T-helper 17 cell (primary cell): Measurements from ENCODE around the gene HOXB6. TPM values are rescaled to one million over a fixed set of nuclear protein-coding genes. Genes with fewer than 3 reads are reported as not detected.

Experiments used
- ATAC-seq: fragments of 150-1000 bp; cut with Tn5 transposase; 2 replicates; pipeline ENCODE4 v1.10.0; 2021; ENCODE audit warnings: mild to moderate bottlenecking, moderate library complexity
- DNase-seq, 3 donors: peaks; one replicate each; pipeline versions ENCODE4 v3.0.0 to v3.0.0-alpha.2; 2020 to 2021
- H3K9me3 ChIP-seq: one replicate; pipeline ENCODE4 v1.7.0; 2013; ENCODE audit warnings: low read length, mild to moderate bottlenecking; ENCODE audit not compliant: control insufficient read depth, poor library complexity, severe bottlenecking
- H3K27ac Mint-ChIP-seq: one replicate; pipeline ENCODE4 v1.8.0; 2022; ENCODE audit warnings: mild to moderate bottlenecking, moderate library complexity, mixed read lengths
- H3K27me3 Mint-ChIP-seq: one replicate; pipeline ENCODE4 v1.8.0; 2022; ENCODE audit warnings: mixed read lengths
- H3K36me3 Mint-ChIP-seq: one replicate; pipeline ENCODE4 v1.8.0; 2022; ENCODE audit warnings: low read depth, mixed read lengths
- H3K4me1 Mint-ChIP-seq: one replicate; pipeline ENCODE4 v1.8.0; 2022; ENCODE audit warnings: mild to moderate bottlenecking, mixed read lengths
- H3K4me3 Mint-ChIP-seq: one replicate; pipeline ENCODE4 v1.8.0; 2022; ENCODE audit warnings: mild to moderate bottlenecking, moderate library complexity, mixed read lengths
- total RNA-seq, 4 donors: library from RNA in 2 of 4; stranded (reverse) in 2 of 4; gene quantifications; one replicate each; pipeline ENCODE4 v1.2.3 and lab custom pipeline; 2022 to 2026

The HOXB6 gene
- total RNA-seq, 2 donors from 2014 or later, result not detected

DNA sequence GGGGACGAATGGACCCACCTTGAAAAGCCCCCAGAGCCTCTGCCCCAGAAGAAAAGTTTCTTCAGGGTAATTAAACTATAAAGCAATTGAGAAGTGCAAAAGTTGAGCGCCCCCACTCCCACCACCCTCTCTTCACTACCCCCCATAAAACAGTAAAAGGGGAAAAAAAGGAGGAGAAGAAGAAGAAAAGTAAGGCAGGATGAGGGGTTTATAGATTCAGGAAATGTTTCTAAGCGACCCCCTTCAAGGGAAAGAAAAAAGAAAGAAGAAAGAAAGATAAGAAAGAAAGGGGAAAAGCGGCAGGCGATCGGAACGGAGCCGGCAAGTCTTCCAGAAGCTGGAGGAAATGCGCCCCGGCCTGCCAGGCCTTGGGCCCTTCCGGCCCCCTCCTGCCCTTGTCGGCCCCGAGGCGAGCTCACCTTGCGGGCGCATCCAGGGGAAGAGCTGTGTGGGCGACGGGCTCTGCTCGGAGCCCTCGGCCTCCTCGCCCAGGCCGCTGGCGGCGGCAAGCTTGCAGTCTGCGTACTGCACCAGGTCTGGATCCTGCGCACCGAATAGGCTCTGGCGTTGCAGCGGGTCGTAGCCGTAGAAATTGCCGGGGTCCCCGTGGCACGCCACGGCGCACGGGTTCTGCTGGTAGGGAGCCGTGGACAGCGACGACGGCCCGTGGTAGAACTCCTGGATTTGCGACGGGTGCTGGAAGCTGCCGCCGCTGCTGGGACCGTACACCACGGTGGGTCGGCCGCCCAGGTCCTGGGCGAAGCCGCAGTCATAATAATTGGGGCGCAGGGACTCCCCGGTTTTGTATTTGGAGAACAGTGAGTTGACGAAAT, 9.3 kb upstream of the HOXB6 start:
- H3K9me3 ChIP-seq, result no peaks in the 10 kb centered on the region
- Mint-ChIP-seq H3K36me3 (peaks cover 6% of the 10 kb centered on the region), H3K27ac (peak overlapping the region; percentile 73), H3K27me3 (peaks cover 86% of the 10 kb centered on the region), H3K4me1 (peaks cover 48% of the 10 kb centered on the region), H3K4me3 (peak overlapping the region; percentile 95)
- no peak for ATAC-seq
- DNase-seq, result no peak

DNA sequence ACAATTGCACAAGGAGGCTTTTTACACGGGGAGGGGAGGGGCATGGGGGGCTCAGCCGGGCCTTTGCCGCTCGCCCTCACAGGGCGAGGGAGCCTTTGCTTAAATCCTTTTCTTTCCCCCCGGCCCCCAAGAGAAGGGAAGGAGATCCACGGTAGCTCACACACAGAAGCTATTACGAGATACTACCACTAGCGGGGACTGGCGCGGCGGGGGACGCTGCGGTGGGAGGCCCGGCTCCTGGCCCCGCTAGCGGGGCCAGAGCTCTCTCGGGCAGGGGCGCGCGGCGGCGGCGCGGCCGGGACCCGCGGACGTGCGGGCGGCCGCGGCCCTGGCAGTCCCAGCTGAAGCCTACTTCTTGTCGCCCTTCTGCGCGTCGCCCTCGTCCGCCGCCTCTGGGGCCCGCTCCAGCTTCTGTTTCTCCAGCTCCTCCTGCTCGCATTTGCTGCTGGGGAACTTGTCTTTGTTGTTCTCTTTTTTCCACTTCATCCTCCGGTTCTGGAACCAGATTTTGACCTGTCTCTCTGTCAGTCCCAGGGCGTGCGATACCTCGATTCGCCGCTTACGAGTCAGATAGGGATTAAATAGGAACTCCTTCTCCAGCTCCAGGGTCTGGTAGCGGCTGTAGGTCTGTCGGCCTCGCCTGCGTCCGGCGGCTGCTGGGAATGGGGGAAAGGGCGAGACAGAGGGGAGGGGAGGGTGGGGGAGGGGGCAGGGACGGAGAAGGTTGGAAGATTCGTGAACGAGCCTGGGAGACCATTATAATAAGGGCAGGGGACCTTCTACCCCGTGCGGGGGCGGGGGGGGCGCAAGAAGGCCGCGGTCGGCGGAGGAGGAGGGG, 8.3 kb upstream of the HOXB6 start:
- Mint-ChIP-seq H3K27ac (no peak overlapping the region), H3K36me3 (peaks cover 6% of the 10 kb centered on the region), H3K4me1 (peaks cover 40% of the 10 kb centered on the region), H3K27me3 (peaks cover 85% of the 10 kb centered on the region), H3K4me3 (peak overlapping the region; percentile 95)
- H3K9me3 ChIP-seq, result no peaks in the 10 kb centered on the region
- DNase-seq, result peak in 2 of 3 donors; percentile 46 to 50
- ATAC-seq, result peak; percentile 78

DNA sequence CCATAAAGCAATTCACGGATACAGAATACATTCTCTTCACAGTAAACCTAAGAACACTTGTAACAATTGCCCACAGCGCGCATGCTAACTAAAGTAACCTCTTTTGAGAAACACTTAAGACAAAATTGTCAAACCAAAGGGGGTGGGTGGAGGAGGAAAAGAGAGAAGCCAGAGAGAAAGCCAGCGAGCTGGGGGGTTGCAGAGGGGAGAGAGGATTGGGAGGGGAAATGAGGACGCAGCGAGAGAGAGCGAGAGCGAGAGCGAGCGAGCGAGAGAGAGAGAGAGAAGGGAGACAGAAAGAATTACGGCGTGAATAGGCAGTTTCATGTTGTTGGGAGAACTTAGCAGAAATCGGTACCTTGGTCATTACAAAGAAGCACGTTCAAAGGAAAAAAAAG, 7.7 kb upstream of the HOXB6 start:
- DNase-seq (no peak), ATAC-seq (peak; percentile 18)
- peaks cover 41% of the 10 kb centered on the region for H3K4me1 Mint-ChIP-seq
- H3K27me3 Mint-ChIP-seq, result peaks cover 86% of the 10 kb centered on the region
- H3K36me3 Mint-ChIP-seq, result peaks cover 8% of the 10 kb centered on the region
- H3K9me3 ChIP-seq, result no peaks in the 10 kb centered on the region
- H3K4me3 Mint-ChIP-seq, result peak overlapping the region; percentile 95
- no peak overlapping the region for H3K27ac Mint-ChIP-seq

DNA sequence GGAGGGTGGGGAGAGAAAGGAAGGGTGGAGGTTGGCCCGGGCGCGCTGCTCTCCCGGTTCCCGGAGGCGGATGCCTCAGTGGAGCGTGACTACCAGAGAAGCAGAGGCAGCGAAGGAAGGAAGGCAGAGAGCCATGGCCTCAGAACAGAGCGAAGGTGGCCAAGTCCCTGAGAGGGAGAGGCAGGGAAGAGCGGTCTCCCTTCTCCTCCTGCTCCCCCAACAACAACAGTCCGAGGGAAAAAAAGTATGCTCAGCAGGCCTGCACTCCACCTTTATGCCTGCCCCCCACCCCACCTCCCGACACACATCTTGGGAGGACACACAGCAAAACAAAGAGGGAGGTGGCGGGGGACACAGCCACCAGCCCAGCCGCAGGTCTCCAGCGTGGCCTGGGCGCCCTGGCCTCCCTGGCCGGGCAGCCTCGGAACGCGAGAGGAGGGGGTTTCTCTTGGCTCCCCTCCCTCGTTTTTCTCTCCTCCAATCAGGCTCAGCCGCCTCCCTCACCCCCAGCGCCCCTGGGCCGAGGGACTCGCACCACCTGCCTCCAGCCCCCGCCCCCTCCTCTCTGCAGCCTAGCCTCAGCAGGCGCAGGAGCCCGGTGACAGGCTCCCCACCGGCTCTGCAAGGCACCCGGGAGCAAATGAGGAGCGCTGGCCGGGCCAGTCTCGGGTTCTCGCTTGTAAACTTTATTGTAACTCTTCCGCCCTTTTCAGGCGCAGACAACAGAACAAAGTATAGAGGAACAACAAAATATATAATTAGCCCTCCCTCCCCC, 7.1 kb upstream of the HOXB6 start:
- peaks cover 5% of the 10 kb centered on the region for H3K36me3 Mint-ChIP-seq
- DNase-seq (no peak), ATAC-seq (peak; percentile 3)
- peaks cover 36% of the 10 kb centered on the region for H3K4me1 Mint-ChIP-seq
- no peak overlapping the region for H3K27ac Mint-ChIP-seq
- H3K9me3 ChIP-seq, result no peaks in the 10 kb centered on the region
- peaks cover 86% of the 10 kb centered on the region for H3K27me3 Mint-ChIP-seq
- H3K4me3 Mint-ChIP-seq, result peak overlapping the region; percentile 95

DNA sequence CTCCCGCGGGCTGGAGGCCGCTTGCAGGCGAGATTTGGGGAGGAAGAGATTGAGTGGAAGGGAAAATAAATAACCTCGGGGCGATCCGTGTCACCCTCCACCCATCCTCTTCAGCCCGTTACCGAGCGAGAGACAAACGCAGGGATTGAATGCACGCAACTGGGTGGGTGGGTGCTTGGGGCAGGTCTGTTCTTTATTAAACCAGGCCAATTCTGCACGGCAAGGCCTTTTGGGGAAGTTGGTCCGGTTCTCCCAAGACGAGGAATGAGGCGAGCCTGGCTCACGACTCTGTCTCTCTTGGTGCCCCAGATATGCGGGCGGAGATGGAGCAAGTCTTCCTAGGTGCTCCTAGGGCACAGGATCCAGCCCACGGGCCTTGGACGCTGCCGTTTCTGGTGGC, 6.4 kb upstream of the HOXB6 start:
- Mint-ChIP-seq H3K4me3 (peak overlapping the region; percentile 95), H3K27ac (peak overlapping the region; percentile 65), H3K27me3 (peaks cover 86% of the 10 kb centered on the region), H3K36me3 (peaks cover 7% of the 10 kb centered on the region), H3K4me1 (peaks cover 34% of the 10 kb centered on the region)
- ATAC-seq (no peak), DNase-seq (no peak)
- no peaks in the 10 kb centered on the region for H3K9me3 ChIP-seq

DNA sequence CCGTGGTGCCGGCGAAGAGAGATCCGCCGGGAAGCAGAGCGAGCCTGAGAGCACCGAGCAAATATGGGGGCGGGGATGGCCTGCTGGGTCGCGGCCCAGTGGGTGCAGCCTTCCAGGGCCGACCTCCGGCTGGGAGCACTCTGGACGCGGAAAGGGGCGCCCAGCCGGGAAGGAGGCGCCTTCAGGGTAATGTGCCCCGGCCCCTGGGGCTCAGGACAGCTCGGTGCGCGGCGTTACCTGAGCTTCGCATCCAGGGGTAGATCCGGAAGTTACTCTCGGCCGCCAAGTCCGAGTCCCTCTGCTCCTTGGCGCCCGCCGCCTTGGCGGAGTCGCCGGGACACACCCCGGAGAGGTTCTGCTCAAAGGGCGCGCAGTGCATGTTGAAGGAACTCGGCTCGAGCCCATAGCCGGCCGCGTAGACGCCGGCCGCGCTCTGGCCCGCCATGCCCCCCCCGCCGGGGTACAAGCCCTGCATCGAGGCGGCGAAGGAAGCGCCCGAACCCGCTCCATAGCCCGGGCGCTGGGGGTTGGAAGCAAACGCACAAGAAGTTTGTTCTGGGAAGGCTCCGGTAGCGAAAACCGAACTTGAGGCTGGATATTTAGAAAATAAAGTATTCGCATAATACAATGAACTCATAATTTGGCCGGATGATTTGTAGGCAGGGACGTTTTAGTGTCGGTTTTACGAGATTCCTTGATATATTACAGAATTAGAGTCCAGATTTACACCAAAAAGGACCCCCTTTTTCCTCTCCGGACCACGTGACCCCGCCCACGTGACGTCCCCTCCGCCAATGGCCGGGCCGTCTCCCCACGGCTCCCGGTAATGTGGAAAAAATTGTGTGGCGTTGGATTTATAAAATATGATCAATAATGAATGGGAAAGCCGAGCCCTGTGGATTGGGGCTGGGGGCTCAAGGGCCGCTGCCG, 5.8 kb upstream of the HOXB6 start, which contains the start of gene HOXB7:
HOXB7 (minus strand) TSS at position 736 of the 930 bp plus-strand sequence; CDS start at position 637, 99 bp downstream.
- Mint-ChIP-seq H3K36me3 (peaks cover 7% of the 10 kb centered on the region), H3K27me3 (peaks cover 87% of the 10 kb centered on the region), H3K4me1 (peaks cover 34% of the 10 kb centered on the region), H3K4me3 (peak within 1 kb of the TSS; percentile 95), H3K27ac (peak within 1 kb of the TSS; percentile 65)
- DNase-seq, result peak in 2 of 3 donors; percentile 46 to 57
- ATAC-seq, result peak; percentile 45
- H3K9me3 ChIP-seq, result no peaks in the 10 kb centered on the region

DNA sequence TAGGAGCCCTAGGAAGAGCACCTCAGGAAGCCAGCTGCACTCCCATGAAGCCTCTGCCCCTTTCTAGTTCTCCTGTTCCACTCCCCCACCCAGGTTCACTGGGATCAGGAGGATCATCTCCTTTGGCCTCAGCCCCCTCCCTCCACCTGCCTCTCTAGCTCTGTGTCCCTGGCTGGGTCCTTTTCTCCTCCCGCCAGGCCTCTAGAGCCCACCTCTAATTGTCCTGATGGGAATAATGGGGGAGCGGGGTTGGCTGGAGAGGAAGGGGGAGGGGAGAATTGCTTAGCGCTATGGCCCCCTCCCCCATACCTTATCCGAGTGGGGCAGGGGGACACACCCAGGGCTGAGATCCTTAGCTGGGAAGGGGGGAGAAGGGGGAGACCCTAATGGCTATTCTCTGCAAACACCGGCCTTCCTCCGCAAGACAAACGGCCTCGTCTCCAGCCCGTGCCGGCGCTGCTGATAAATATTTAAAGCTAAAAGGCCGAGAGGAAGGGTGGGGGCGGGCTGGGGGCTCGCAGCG, 5.0 kb upstream of the HOXB6 start:
- Mint-ChIP-seq H3K27me3 (peaks cover 87% of the 10 kb centered on the region), H3K36me3 (peaks cover 6% of the 10 kb centered on the region), H3K27ac (no peak overlapping the region), H3K4me1 (peaks cover 31% of the 10 kb centered on the region), H3K4me3 (peak overlapping the region; percentile 95)
- no peak for DNase-seq
- no peaks in the 10 kb centered on the region for H3K9me3 ChIP-seq
- ATAC-seq, result no peak

DNA sequence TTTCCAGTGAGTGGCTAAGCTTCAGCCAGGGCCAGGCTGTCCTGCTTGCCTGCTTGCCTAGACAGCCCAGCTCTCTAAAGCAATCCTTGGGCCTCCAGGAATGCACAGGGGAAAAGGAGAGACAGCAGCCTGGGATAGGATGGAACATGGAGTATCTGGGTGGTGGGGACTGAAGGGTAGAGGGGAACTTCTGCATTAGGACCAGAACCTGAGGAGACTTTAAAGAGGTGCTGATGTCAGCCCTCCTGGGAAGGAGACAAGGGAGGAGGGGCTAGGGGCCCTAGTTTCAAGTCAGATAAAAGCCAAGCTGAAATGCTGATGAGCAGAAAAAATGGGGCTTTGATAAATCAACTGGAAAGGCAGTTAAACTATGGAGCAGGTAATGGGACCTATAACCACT, 4.2 kb upstream of the HOXB6 start:
- Mint-ChIP-seq H3K4me3 (peak overlapping the region; percentile 25), H3K27ac (no peak overlapping the region), H3K4me1 (peaks cover 29% of the 10 kb centered on the region), H3K27me3 (peaks cover 87% of the 10 kb centered on the region), H3K36me3 (peaks cover 6% of the 10 kb centered on the region)
- ATAC-seq (no peak), DNase-seq (no peak)
- no peaks in the 10 kb centered on the region for H3K9me3 ChIP-seq

DNA sequence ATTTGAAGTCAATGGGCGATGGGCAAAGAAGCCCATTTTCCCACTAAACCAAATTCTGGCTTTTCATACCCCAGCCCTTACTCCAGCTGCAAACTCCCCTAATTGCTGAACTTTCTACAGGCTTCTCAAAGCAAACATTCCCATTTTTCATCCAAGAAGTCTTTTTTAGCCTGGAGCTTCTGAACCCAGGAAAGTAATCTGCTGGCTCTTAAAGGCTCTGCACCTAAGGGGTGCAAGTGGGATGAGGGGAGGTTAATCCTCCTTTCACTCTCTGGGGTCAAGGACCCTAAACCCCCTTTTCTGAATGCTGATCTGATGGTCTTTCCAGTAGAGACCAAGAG, 3.7 kb upstream of the HOXB6 start:
- no peaks in the 10 kb centered on the region for H3K9me3 ChIP-seq
- ATAC-seq (no peak), DNase-seq (no peak)
- no peak overlapping the region for H3K27ac Mint-ChIP-seq
- H3K36me3 Mint-ChIP-seq, result peaks cover 6% of the 10 kb centered on the region
- peaks cover 26% of the 10 kb centered on the region for H3K4me1 Mint-ChIP-seq
- H3K4me3 Mint-ChIP-seq, result no peak overlapping the region
- peaks cover 88% of the 10 kb centered on the region for H3K27me3 Mint-ChIP-seq

DNA sequence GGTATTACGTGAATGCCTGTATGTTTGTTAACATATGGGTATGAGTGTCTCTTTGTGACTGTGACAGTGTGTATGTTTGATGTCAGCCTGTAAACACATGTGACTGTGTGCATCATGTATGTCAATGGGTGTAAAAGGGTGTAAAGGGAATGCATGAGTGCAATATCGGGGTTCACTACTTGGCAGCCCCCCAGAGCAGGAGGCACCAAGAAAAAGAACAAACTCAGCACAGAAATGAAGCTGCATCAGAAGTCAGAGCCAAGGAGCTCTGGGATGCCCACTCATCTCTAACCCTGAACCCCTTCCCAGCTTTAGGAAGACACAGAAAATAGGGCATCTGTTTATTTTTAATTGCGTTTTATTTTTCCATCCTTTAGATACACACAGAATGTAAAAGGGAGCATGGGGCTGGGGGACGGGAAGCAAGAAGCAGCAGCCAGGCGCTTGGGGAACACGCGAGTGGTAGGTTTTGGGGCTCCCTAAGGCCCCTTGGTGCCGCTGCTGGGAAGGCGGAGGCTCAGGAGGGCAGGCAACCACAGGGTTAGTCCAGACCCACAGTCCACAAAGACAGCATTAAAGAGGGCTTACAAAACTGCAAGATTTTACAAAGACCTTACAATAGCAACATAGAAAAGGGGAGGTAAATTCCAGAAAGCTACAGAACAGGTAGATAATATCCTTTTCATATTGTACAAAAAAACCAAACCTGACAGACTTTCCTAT, 2.3 kb upstream of the HOXB6 start:
- ATAC-seq (no peak), DNase-seq (no peak)
- H3K9me3 ChIP-seq, result no peaks in the 10 kb centered on the region
- Mint-ChIP-seq H3K4me3 (no peak overlapping the region), H3K4me1 (peaks cover 24% of the 10 kb centered on the region), H3K36me3 (peaks cover 6% of the 10 kb centered on the region), H3K27ac (no peak overlapping the region), H3K27me3 (peaks cover 87% of the 10 kb centered on the region)

DNA sequence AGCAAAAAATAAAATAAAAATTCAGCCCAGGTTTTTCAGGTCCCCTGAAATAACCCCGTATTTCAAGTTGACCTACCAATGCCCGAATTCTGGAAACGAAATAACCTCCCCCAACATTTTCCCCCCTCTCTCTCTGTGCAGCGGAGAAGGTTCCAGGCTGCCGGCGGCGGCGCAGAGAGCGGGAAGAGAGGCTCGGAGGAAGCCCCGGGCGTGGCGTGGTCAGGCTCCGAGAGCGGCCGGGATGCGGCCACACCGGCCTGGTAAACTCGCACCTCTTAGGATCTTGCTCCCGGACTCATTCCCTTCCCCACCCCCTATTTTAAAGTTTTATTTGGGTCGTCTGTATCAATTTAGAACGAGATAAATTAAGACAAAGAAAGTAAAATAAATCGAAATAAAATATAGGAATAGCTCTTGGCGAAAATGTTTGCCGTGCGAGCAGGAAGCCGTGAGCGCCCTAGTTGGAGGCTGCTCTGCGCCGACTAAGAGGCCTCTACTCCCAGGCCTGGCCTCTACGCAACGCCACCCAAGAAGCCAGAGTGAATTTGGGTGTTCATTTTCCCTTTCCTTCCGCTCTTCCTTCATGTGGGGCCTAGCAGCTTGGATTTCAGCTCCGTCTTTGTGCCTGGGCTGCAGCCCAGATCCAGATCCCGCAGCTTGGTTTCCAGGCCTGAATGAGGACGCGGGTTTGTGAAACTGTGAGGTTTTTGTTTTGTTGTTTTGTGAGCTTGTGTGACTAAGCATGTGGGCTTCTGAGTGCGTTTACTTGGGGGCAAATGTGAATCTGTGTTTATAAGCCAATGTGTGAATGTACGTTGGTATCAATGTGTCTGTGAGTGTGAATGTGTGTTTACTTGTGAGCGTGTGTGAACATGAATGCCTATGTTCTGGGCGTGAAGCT, 1.5 kb upstream of the HOXB6 start:
- Mint-ChIP-seq H3K4me1 (peaks cover 18% of the 10 kb centered on the region), H3K27ac (no peak overlapping the region), H3K4me3 (no peak overlapping the region), H3K27me3 (peaks cover 88% of the 10 kb centered on the region), H3K36me3 (peaks cover 6% of the 10 kb centered on the region)
- DNase-seq (no peak), ATAC-seq (no peak)
- no peaks in the 10 kb centered on the region for H3K9me3 ChIP-seq
